ENCODE measurements around the gene KIAA0040. TPM values are rescaled to one million over a fixed set of nuclear protein-coding genes. Genes with fewer than 3 reads are reported as not detected.

The KIAA0040 gene
- 84.2 and 93.6 TPM in 2 replicates for total RNA-seq
- 142 TPM for total RNA-seq (2013)
- 82.0 and 106 TPM in 2 replicates for polyA plus RNA-seq
- polyA minus RNA-seq: 107 and 147 TPM in 2 replicates

DNA sequence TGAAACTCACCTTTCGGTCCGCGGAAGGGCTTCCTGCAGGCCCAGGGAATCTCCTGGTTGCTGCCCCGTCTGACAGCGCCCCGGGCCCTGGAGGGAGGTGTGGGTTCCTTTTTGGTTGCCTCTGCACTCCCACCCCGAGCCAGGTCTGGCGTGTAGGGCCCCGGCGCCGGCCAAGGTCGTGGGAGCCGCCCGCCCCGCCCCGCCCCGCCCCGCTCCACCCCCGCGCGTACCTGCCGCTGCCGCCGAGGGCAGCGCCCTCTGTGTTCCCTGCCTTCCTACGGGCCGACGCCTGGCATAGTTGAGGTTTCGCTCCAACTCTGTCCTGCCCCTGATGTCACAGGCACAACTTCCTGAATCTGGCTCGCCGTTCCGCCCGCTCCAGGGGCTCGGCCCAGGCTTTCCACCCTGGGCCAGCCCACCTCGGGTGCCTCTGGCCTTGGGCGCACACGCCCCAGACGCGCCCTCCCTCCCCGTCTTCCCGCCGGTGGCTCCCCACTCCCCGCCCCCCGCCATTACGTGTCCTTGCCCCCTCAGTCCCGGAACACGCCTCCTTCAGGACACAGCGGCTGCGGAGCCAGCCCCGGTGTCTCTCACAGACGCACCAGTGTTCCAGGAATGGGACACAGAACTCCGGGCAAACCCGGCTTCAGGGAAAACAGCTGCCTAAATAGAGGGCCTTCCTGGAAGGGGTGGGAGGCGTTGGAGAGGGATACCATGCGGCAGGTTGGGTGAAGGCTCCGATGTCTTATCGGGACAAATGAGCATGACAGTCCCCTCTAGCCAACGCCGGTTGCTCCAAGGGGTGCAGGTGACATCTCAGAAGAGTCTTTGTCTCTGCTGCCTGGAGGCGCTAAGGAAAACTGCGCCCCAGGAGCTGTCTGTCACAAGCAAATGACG lies at the start of gene KIAA0040:
KIAA0040 (minus strand) TSS at position 147 of the 897 bp plus-strand sequence. CDS start 31,763 bp downstream, outside the sequence.
- Histone ChIP-seq H3K9ac (ENCODE audit: low read length) (peak within 1 kb of the TSS; percentile 95), H3K79me2 (ENCODE audit: control insufficient read depth, insufficient read depth, low read length) (peaks cover 48% of the 10 kb centered on the region), H3K36me3 (replicated peaks in 1 of 2; ENCODE audit: control extremely low read depth in 1 of 2, control insufficient read depth in 1 of 2, extremely low read depth in 1 of 2, insufficient read depth in 2 of 2, low read length in 1 of 2) (peaks cover 0 to 21% of the 10 kb centered on the region in 2 experiments), H2AFZ (ENCODE audit: insufficient read depth, low read depth, low read length, poor library complexity, severe bottlenecking) (peak within 1 kb of the TSS; percentile 83), H3K27me3 (replicated peaks in 1 of 4; ENCODE audit: control extremely low read depth in 1 of 4, control insufficient read depth in 3 of 4, insufficient read depth in 4 of 4, low read length in 3 of 4) (no peaks in the 10 kb centered on the region), H4K20me1 (ENCODE audit: control insufficient read depth, insufficient read depth, low read length, poor library complexity, severe bottlenecking) (peaks cover under 1% of the 10 kb centered on the region), H3K27ac (ENCODE audit: low read length in 2 of 2) (peak within 1 kb of the TSS; percentile 69 to 81), H3K9me3 (ENCODE audit: control extremely low read depth in 1 of 3, control insufficient read depth in 2 of 3, insufficient read depth in 1 of 3, low read length in 2 of 3) (no peaks in the 10 kb centered on the region), H3K4me2 (replicated peaks; ENCODE audit: low read depth, low read length, poor library complexity, severe bottlenecking) (peak within 1 kb of the TSS; percentile 85), H3K4me3 (ENCODE audit: control extremely low read depth in 1 of 5, extremely low read depth in 1 of 5, insufficient read depth in 1 of 5, low read depth in 2 of 5, low read length in 4 of 5) (peak within 1 kb of the TSS; percentile 71 to 99 (median 97)), H3K4me1 (ENCODE audit: control insufficient read depth in 2 of 2, insufficient read depth in 2 of 2, low read length in 2 of 2) (peaks cover 81 to 87% of the 10 kb centered on the region in 2 donors)
- ChIA-PET CTCF (interaction anchor here (0.8 to 7.2 kb wide), 17 partner anchors 10 to 126 kb away, joined by 3 to 90 read pairs (median 7); no protein-coding TSS in a partner anchor), POLR2A (interaction anchor here (0.8 to 2.2 kb wide), 2 partner anchors 11 to 16 kb away, joined by 8 to 9 read pairs; no protein-coding TSS in a partner anchor)
- TF ChIP-seq, protein P1, sequence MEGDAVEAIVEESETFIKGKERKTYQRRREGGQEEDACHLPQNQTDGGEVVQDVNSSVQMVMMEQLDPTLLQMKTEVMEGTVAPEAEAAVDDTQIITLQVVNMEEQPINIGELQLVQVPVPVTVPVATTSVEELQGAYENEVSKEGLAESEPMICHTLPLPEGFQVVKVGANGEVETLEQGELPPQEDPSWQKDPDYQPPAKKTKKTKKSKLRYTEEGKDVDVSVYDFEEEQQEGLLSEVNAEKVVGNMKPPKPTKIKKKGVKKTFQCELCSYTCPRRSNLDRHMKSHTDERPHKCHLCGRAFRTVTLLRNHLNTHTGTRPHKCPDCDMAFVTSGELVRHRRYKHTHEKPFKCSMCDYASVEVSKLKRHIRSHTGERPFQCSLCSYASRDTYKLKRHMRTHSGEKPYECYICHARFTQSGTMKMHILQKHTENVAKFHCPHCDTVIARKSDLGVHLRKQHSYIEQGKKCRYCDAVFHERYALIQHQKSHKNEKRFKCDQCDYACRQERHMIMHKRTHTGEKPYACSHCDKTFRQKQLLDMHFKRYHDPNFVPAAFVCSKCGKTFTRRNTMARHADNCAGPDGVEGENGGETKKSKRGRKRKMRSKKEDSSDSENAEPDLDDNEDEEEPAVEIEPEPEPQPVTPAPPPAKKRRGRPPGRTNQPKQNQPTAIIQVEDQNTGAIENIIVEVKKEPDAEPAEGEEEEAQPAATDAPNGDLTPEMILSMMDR (IDR thresholded peaks at IDR 0.05): no peak
- TF ChIP-seq EZH2 (IDR thresholded peaks at IDR 0.05; ENCODE audit: borderline replicate concordance, insufficient read depth, low read depth, low read length, poor library complexity, severe bottlenecking): no peak
- Mint-ChIP-seq H3K4me1 (peaks cover 88% of the 10 kb centered on the region), H3K9me3 (ENCODE audit: insufficient read depth) (no peaks in the 10 kb centered on the region), H3K4me3 (peak within 1 kb of the TSS; percentile 99), H3K27ac (peak within 1 kb of the TSS; percentile 96), H3K27me3 (no peaks in the 10 kb centered on the region)
- ATAC-seq (ENCODE audit: low read depth): peak; percentile 61
- intact Hi-C loops (cut with micrococcal nuclease): loop anchor here (5.0 to 10.0 kb wide), 2 partner anchors 168 to 1014 kb away; partner anchors contain the start of genes COP1 and MRPS14
- WGBS (ENCODE audit: insufficient coverage): 11% methylated on average over 59 of the region's 62 CpGs
- peak; percentile 84 for DNase-seq

Measured in B cell (primary cell).